Common myeloid progenitor, CD34-positive (primary cell): Measurements from ENCODE around the gene FRG2B.
"Not testable (repeated sequence)": the region's sequence is repeated elsewhere in the genome, so short reads cannot be mapped to it uniquely, and the experiment has no call there.

Source experiments
- CTCF ChIA-PET: fragments of 350-600 bp; sonication (Branson Sonifier 250); formaldehyde crosslinking; loops from one replicate; lab custom pipeline; 2021; ENCODE audit warnings: antibody characterized with exemption; lab: Charles Lee
- POLR2A ChIA-PET: fragments of 350-600 bp; sonication (Branson Sonifier 250); formaldehyde crosslinking; loops from one replicate; lab custom pipeline; 2021; ENCODE audit warnings: antibody characterized with exemption; lab: Charles Lee
- DNase-seq, 3 donors: peaks; one replicate each; pipeline versions ENCODE4 v3.0.0 to v3.0.0-alpha.2; 2013
- H3K27ac ChIP-seq, 2 experiments: 1 replicate in 1 of 2; 2 replicates in 1 of 2; pipeline ENCODE4 v1.7.0; 2013; ENCODE audit warnings: inconsistent platforms in 2 of 2, low read length in 2 of 2, mild to moderate bottlenecking in 2 of 2, low read depth in 1 of 2, moderate library complexity in 1 of 2; ENCODE audit not compliant: severe bottlenecking in 2 of 2, insufficient read depth in 1 of 2, poor library complexity in 1 of 2
- H3K27me3 ChIP-seq, 5 experiments: replicated peaks in 2 of 5; 1 replicate in 3 of 5; 2 replicates in 2 of 5; pipeline versions ENCODE4 v1.6.1 to v1.7.0; 2013; ENCODE audit warnings: low read length in 4 of 5, mild to moderate bottlenecking in 2 of 5, moderate library complexity in 2 of 5, inconsistent platforms in 1 of 5; ENCODE audit not compliant: insufficient read depth in 5 of 5, control insufficient read depth in 4 of 5
- H3K36me3 ChIP-seq, 4 experiments: 1 replicate in 2 of 4; 2 replicates in 2 of 4; pipeline versions ENCODE4 v1.6.1 to v1.7.0; 2013; ENCODE audit warnings: low read length in 3 of 4, control low read depth in 1 of 4, mild to moderate bottlenecking in 1 of 4; ENCODE audit not compliant: control insufficient read depth in 4 of 4, insufficient read depth in 4 of 4
- H3K4me1 ChIP-seq, 4 experiments: 1 replicate in 3 of 4; 2 replicates in 1 of 4; pipeline versions ENCODE4 v1.6.1 to v1.7.1; 2013; ENCODE audit warnings: low read length in 3 of 4, mild to moderate bottlenecking in 3 of 4, control low read depth in 1 of 4, inconsistent platforms in 1 of 4, moderate library complexity in 1 of 4; ENCODE audit not compliant: control insufficient read depth in 4 of 4, insufficient read depth in 4 of 4; ENCODE audit errors: control extremely low read depth in 1 of 4
- H3K4me3 ChIP-seq, 7 experiments: 1 replicate in 4 of 7; 2 replicates in 3 of 7; pipeline versions ENCODE4 v1.5.1 to v1.7.0; 2013; ENCODE audit warnings: mild to moderate bottlenecking in 7 of 7, low read length in 6 of 7, moderate library complexity in 6 of 7, inconsistent platforms in 2 of 7, low read depth in 2 of 7, control low read depth in 1 of 7; ENCODE audit not compliant: insufficient read depth in 4 of 7, control insufficient read depth in 1 of 7; ENCODE audit errors: extremely low read depth in 1 of 7
- H3K9me3 ChIP-seq, 5 experiments: 1 replicate in 4 of 5; 2 replicates in 1 of 5; pipeline versions ENCODE4 v1.6.1 to v1.7.1; 2013; ENCODE audit warnings: low read length in 4 of 5, mild to moderate bottlenecking in 2 of 5, inconsistent platforms in 1 of 5, low read depth in 1 of 5, moderate library complexity in 1 of 5; ENCODE audit not compliant: control insufficient read depth in 4 of 5, insufficient read depth in 2 of 5; ENCODE audit errors: control extremely low read depth in 1 of 5
- WGBS: methylation state at CpG from one replicate; pipeline ENCODE4 v1.1.5; 2013; ENCODE audit not compliant: insufficient coverage; 5-methylcytosine and 5-hydroxymethylcytosine counted together

Gene FRG2B

GRCh38 chr10:133616371-133617130 is 10.0 kb downstream of the FRG2B start:
- peaks cover 0 to 43% (median 10%) of the 10 kb centered on the region in 5 experiments for H3K27me3 ChIP-seq
- H3K4me1 ChIP-seq: no peaks in the 10 kb centered on the region
- H3K9me3 ChIP-seq: peaks cover 0 to 7% (median 3%) of the 10 kb centered on the region in 5 experiments
- no peaks in the 10 kb centered on the region for H3K36me3 ChIP-seq
- H3K4me3 ChIP-seq: no peak overlapping the region
- 99% methylated on average over 8 of the region's 8 CpGs for WGBS
- no peak for DNase-seq
- CTCF ChIA-PET: interaction anchor here (0.9 to 6.1 kb wide), 2 partner anchors 9 to 14 kb away, joined by 3 to 44 read pairs; no protein-coding TSS in a partner anchor
- POLR2A ChIA-PET: no interaction called here
- no peak overlapping the region for H3K27ac ChIP-seq

GRCh38 chr10:133614830-133615580 is 11.6 kb downstream of the FRG2B start:
- H3K27ac ChIP-seq: no peak overlapping the region
- no peak for DNase-seq
- H3K9me3 ChIP-seq: peaks cover 0 to 6% (median 0%) of the 10 kb centered on the region in 5 experiments
- ChIA-PET POLR2A (no interaction called here), CTCF (interaction anchor here (0.8 kb wide), 1 partner anchor 10 kb away, joined by 3 read pairs; no protein-coding TSS in a partner anchor)
- H3K36me3 ChIP-seq: no peaks in the 10 kb centered on the region
- 96% methylated on average over 10 of the region's 10 CpGs for WGBS
- peaks cover 0 to 28% (median 3%) of the 10 kb centered on the region in 5 experiments for H3K27me3 ChIP-seq
- no peak overlapping the region for H3K4me3 ChIP-seq
- H3K4me1 ChIP-seq: no peaks in the 10 kb centered on the region

GRCh38 chr10:133613699-133614098 is 12.9 kb downstream of the FRG2B start:
- POLR2A ChIA-PET: no interaction called here
- WGBS: 56% methylated on average over 3 of the region's 6 CpGs
- Histone ChIP-seq H3K36me3 (no peaks in the 10 kb centered on the region), H3K9me3 (peaks cover 0 to 6% (median 0%) of the 10 kb centered on the region in 5 experiments), H3K4me1 (no peaks in the 10 kb centered on the region), H3K27ac (no peak overlapping the region), H3K27me3 (peaks cover 0 to 18% (median 7%) of the 10 kb centered on the region in 5 experiments), H3K4me3 (no peak overlapping the region)
- no peak for DNase-seq
- CTCF ChIA-PET: no interaction called here

- WGBS: 74% methylated on average over 4 of the region's 4 CpGs
- H3K4me3 ChIP-seq: no peak overlapping the region
- H3K4me1 ChIP-seq: no peaks in the 10 kb centered on the region
- H3K36me3 ChIP-seq: no peaks in the 10 kb centered on the region
- H3K27ac ChIP-seq: no peak overlapping the region
- peaks cover 0 to 12% (median 4%) of the 10 kb centered on the region in 5 experiments for H3K9me3 ChIP-seq
- ChIA-PET POLR2A (no interaction called here), CTCF (no interaction called here)
- DNase-seq: no peak
- peaks cover 0 to 30% (median 12%) of the 10 kb centered on the region in 5 experiments for H3K27me3 ChIP-seq
These were observed 15.5 kb downstream of the FRG2B start for GRCh38 chr10:133611079-133611478.

- WGBS: no CpG with 5 or more reads among the region's 3 CpGs
- DNase-seq: peak; percentile 4 to 48 (median 38)
- POLR2A ChIA-PET: interaction anchor here (0.7 kb wide), 1 partner anchor 10 kb away, joined by 3 read pairs; no protein-coding TSS in a partner anchor
- Histone ChIP-seq H3K9me3 (peaks cover 0 to 13% (median 6%) of the 10 kb centered on the region in 5 experiments), H3K27ac (no peak overlapping the region), H3K4me1 (no peaks in the 10 kb centered on the region), H3K4me3 (no peak overlapping the region), H3K27me3 (peaks cover 0 to 50% (median 19%) of the 10 kb centered on the region in 5 experiments), H3K36me3 (no peaks in the 10 kb centered on the region)
- CTCF ChIA-PET: interaction anchor here (1.0 to 6.4 kb wide), 4 partner anchors 10 to 279 kb away, joined by 3 to 44 read pairs (median 4); no protein-coding TSS in a partner anchor
These were observed 17.7 kb downstream of the FRG2B start for GRCh38 chr10:133608855-133609254.

GRCh38 chr10:133603434-133603833 is 23.2 kb downstream of the FRG2B start:
- peaks cover 0 to 60% (median 13%) of the 10 kb centered on the region in 5 experiments for H3K27me3 ChIP-seq
- H3K4me3 ChIP-seq, POLR2A ChIA-PET, H3K9me3 ChIP-seq, H3K27ac ChIP-seq, CTCF ChIA-PET, H3K36me3 ChIP-seq, DNase-seq, H3K4me1 ChIP-seq: not testable (repeated sequence)
- no CpG with 5 or more reads among the region's 2 CpGs for WGBS
